ENCODE measurements around the gene RELN. TPM values are rescaled to one million over a fixed set of nuclear protein-coding genes. Genes with fewer than 3 reads are reported as not detected.

RELN gene
- total RNA-seq, 1 experiment from 2014 or later, result 8.0 TPM

DNA sequence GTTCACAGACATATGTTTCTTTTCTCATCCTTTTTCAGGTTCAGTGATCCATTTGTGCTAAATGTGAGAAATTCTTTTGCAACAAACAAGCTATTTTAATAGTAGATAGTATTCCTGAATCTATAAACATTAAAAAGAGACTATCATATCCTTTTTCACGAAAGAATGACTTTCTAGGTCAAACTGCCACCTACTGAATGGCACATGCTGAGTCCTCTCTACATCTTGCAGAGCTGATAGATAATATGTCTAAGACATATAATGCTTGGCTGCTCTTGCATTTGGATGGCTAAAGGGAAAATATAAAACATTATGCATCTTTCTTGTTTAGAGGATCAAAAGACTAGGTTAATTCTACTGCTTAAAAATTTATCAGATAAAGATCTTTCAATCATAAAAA lies 429.3 kb downstream of the RELN start:
- Histone ChIP-seq H3K27ac (ENCODE audit: low read length) (no peak overlapping the region), H3K79me2 (ENCODE audit: low read length) (no peaks in the 10 kb centered on the region), H3K4me3 (ENCODE audit: low read length) (no peak overlapping the region), H3K4me2 (ENCODE audit: low read length) (no peak overlapping the region), H3K9me2 (replicated peaks; ENCODE audit: low read length) (no peaks in the 10 kb centered on the region), H3K9me3 (ENCODE audit: low read length) (no peaks in the 10 kb centered on the region), H3F3A (ENCODE audit: low read length, unreplicated experiment) (no peaks in the 10 kb centered on the region), H4K20me1 (ENCODE audit: low read length) (no peaks in the 10 kb centered on the region), H3K36me3 (ENCODE audit: low read depth, low read length) (no peaks in the 10 kb centered on the region), H3K4me1 (ENCODE audit: insufficient read depth, low read length) (no peaks in the 10 kb centered on the region), H2AFZ (ENCODE audit: low read length) (no peak overlapping the region), H3K27me3 (ENCODE audit: low read length) (no peaks in the 10 kb centered on the region), H3K9ac (ENCODE audit: low read length) (no peak overlapping the region)
- DNase-seq, result no peak
- no peak for ATAC-seq
- ChIA-PET CTCF (no interaction called here), POLR2A (ENCODE audit: unreplicated experiment) (no interaction called here)
- intact Hi-C loops (cut with micrococcal nuclease), result loop anchor here (2.0 kb wide), 1 partner anchor 35 kb away; no protein-coding TSS in a partner anchor
- TF ChIP-seq EZH2phosphoT487 (IDR thresholded peaks at IDR 0.05; ENCODE audit: borderline replicate concordance, low read length) (no peak), EZH2 (IDR thresholded peaks at IDR 0.05; ENCODE audit: low read length, unreplicated experiment) (no peak)
- TF ChIP-seq, protein P1, sequence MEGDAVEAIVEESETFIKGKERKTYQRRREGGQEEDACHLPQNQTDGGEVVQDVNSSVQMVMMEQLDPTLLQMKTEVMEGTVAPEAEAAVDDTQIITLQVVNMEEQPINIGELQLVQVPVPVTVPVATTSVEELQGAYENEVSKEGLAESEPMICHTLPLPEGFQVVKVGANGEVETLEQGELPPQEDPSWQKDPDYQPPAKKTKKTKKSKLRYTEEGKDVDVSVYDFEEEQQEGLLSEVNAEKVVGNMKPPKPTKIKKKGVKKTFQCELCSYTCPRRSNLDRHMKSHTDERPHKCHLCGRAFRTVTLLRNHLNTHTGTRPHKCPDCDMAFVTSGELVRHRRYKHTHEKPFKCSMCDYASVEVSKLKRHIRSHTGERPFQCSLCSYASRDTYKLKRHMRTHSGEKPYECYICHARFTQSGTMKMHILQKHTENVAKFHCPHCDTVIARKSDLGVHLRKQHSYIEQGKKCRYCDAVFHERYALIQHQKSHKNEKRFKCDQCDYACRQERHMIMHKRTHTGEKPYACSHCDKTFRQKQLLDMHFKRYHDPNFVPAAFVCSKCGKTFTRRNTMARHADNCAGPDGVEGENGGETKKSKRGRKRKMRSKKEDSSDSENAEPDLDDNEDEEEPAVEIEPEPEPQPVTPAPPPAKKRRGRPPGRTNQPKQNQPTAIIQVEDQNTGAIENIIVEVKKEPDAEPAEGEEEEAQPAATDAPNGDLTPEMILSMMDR (conservative IDR thresholded peaks at IDR 0.05; ENCODE audit: low read depth, low read length), result no peak
- no TSS peak for BruUV-seq (replicated peaks)

DNA sequence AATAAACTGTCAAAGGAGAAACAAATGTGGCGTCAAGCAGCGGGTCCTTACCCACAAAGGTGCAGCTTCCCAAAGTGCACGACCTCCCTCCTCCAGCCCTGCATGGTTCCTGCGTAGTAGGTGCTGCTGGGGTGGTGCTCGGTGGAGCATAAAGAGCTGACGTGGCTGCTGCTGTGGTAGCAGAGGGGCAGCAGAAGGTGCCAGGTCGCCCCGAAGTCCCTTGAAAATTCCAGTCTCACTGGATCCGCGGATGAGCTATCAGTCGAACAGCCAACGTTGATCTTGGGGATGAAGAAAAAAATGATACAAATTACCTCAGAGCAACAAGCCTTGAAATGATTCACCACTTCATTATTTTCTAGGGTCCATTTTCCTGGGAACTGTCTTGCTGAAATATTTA lies 438.4 kb downstream of the RELN start:
- H3K27ac ChIP-seq (ENCODE audit: low read length), result no peak overlapping the region
- H3K27me3 ChIP-seq (ENCODE audit: low read length), result no peaks in the 10 kb centered on the region
- no peaks in the 10 kb centered on the region for H3K79me2 ChIP-seq (ENCODE audit: low read length)
- intact Hi-C loops (cut with micrococcal nuclease), result no loop called here
- TF ChIP-seq EZH2 (IDR thresholded peaks at IDR 0.05; ENCODE audit: low read length, unreplicated experiment) (no peak), EZH2phosphoT487 (IDR thresholded peaks at IDR 0.05; ENCODE audit: borderline replicate concordance, low read length) (no peak)
- TF ChIP-seq, protein P1 (conservative IDR thresholded peaks at IDR 0.05; ENCODE audit: low read depth, low read length), result no peak
- no peak for ATAC-seq
- H3K4me2 ChIP-seq (ENCODE audit: low read length), result no peak overlapping the region
- no peaks in the 10 kb centered on the region for H3K9me3 ChIP-seq (ENCODE audit: low read length)
- no peaks in the 10 kb centered on the region for H3F3A ChIP-seq (ENCODE audit: low read length, unreplicated experiment)
- ChIA-PET POLR2A (ENCODE audit: unreplicated experiment) (interaction anchor here (0.5 to 0.6 kb wide), 2 partner anchors 11 to 161 kb away, joined by 3 to 5 read pairs; no protein-coding TSS in a partner anchor), CTCF (no interaction called here)
- peaks cover 5% of the 10 kb centered on the region; the same call in 1 of the 2 replicates for H3K4me1 ChIP-seq (ENCODE audit: insufficient read depth, low read length)
- H3K36me3 ChIP-seq (ENCODE audit: low read depth, low read length), result no peaks in the 10 kb centered on the region
- H4K20me1 ChIP-seq (ENCODE audit: low read length), result no peaks in the 10 kb centered on the region
- no peak overlapping the region for H2AFZ ChIP-seq (ENCODE audit: low read length)
- H3K4me3 ChIP-seq (ENCODE audit: low read length), result no peak overlapping the region
- no peaks in the 10 kb centered on the region for H3K9me2 ChIP-seq (replicated peaks; ENCODE audit: low read length)
- H3K9ac ChIP-seq (ENCODE audit: low read length), result no peak overlapping the region
- no TSS peak for BruUV-seq (replicated peaks)
- DNase-seq, result no peak

DNA sequence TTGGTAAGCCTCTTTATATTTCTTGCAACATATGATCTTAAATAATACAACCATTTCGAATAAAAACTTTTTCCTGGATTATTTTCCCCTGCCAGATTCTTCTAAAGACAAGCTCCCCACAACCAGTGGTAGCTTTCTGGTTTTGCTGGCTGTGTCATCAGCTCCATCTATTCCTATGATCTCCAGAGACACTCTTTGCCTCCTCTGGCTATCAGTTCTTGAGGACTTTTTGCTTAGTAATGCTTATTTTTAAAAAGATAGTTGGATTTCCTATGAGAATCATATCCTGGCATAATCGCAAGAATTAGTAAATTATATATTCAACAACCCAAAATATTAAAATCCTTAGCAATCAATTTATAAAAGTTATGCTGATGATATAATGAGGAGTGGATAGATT lies 439.7 kb downstream of the RELN start:
- H3K4me2 ChIP-seq (ENCODE audit: low read length), result no peak overlapping the region
- intact Hi-C loops (cut with micrococcal nuclease), result no loop called here
- no peak overlapping the region for H3K4me3 ChIP-seq (ENCODE audit: low read length)
- no peaks in the 10 kb centered on the region for H4K20me1 ChIP-seq (ENCODE audit: low read length)
- no peaks in the 10 kb centered on the region for H3K79me2 ChIP-seq (ENCODE audit: low read length)
- no peak for ATAC-seq
- H3F3A ChIP-seq (ENCODE audit: low read length, unreplicated experiment), result no peaks in the 10 kb centered on the region
- CTCF ChIA-PET, result no interaction called here
- no peaks in the 10 kb centered on the region for H3K9me3 ChIP-seq (ENCODE audit: low read length)
- H3K4me1 ChIP-seq (ENCODE audit: insufficient read depth, low read length), result peaks cover 5% of the 10 kb centered on the region; the same call in 1 of the 2 replicates
- H3K27ac ChIP-seq (ENCODE audit: low read length), result no peak overlapping the region
- POLR2A ChIA-PET (ENCODE audit: unreplicated experiment), result no interaction called here
- no TSS peak for BruUV-seq (replicated peaks)
- H3K27me3 ChIP-seq (ENCODE audit: low read length), result no peaks in the 10 kb centered on the region
- TF ChIP-seq, protein P1 (conservative IDR thresholded peaks at IDR 0.05; ENCODE audit: low read depth, low read length), result no peak
- TF ChIP-seq EZH2 (IDR thresholded peaks at IDR 0.05; ENCODE audit: low read length, unreplicated experiment), result no peak
- TF ChIP-seq EZH2phosphoT487 (IDR thresholded peaks at IDR 0.05; ENCODE audit: borderline replicate concordance, low read length), result no peak
- H3K9me2 ChIP-seq (replicated peaks; ENCODE audit: low read length), result no peaks in the 10 kb centered on the region
- no peak overlapping the region for H2AFZ ChIP-seq (ENCODE audit: low read length)
- no peaks in the 10 kb centered on the region for H3K36me3 ChIP-seq (ENCODE audit: low read depth, low read length)
- H3K9ac ChIP-seq (ENCODE audit: low read length), result no peak overlapping the region
- no peak for DNase-seq
